ENCODE data around the gene SDCCAG8. TPM values are rescaled to one million over a fixed set of nuclear protein-coding genes. Genes with fewer than 3 reads are reported as not detected.

Gene SDCCAG8
- total and polyA plus RNA-seq, 2 experiments from 2014 or later: 28.3 to 39.3 TPM

GRCh38 chr1:243270097-243270864, 14.4 kb downstream of the SDCCAG8 start:
- Histone ChIP-seq H2AFZ (no peak overlapping the region), H3K4me1 (ENCODE audit: insufficient read depth) (peaks cover 4% of the 10 kb centered on the region), H3K4me3 (no peak overlapping the region), H3K9me3 (ENCODE audit: low read depth) (no peaks in the 10 kb centered on the region), H3K27ac (no peak overlapping the region), H3K4me2 (no peak overlapping the region), H4K20me1 (ENCODE audit: insufficient read depth, poor library complexity, severe bottlenecking) (no peaks in the 10 kb centered on the region), H3K79me2 (peaks cover 16% of the 10 kb centered on the region), H3K36me3 (replicated peaks; ENCODE audit: insufficient read depth, low read depth) (no peaks in the 10 kb centered on the region), H3K27me3 (no peaks in the 10 kb centered on the region), H3K9me2 (replicated peaks; ENCODE audit: insufficient read depth) (no peaks in the 10 kb centered on the region)
- DNase-seq (ENCODE audit: low spot score): no peak
- WGBS (ENCODE audit: low lambda C conversion rate, missing lambda C conversion rate): 85% methylated on average over 6 of the region's 6 CpGs
- no peak for TF ChIP-seq EZH2phosphoT487 (IDR thresholded peaks at IDR 0.05; ENCODE audit: low read depth, severe bottlenecking, unreplicated experiment)
- no peak for TF ChIP-seq CTCF (IDR thresholded peaks at IDR 0.05; ENCODE audit: poor library complexity)
- no peak for TF ChIP-seq EZH2 (IDR thresholded peaks at IDR 0.05; ENCODE audit: borderline replicate concordance)

DNA sequence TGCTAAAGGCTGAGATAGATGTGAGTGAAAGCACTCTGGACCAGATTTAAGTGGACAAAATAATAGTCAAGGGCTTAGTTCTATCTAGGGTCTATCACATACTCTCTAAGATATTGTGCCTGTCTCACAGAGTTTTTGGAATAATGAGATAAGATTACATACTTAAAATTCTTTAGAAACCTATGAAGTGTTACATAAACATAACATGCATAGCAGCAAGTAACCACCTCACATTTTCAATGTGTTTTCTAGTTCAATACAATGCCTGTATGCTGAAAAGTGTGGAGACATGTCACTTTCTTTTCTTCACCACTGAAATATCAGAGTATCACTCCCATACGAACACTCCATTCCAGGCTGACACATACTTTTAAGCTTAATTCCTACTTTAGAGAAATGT, 16.2 kb downstream of the SDCCAG8 start:
- WGBS (ENCODE audit: low lambda C conversion rate, missing lambda C conversion rate): 71% methylated on average over 1 of the region's 1 CpG
- Histone ChIP-seq H3K27me3 (no peaks in the 10 kb centered on the region), H3K4me3 (no peak overlapping the region), H3K79me2 (peaks cover 6% of the 10 kb centered on the region), H3K4me2 (no peak overlapping the region), H3K9me2 (replicated peaks; ENCODE audit: insufficient read depth) (no peaks in the 10 kb centered on the region), H3K36me3 (replicated peaks; ENCODE audit: insufficient read depth, low read depth) (no peaks in the 10 kb centered on the region), H2AFZ (no peak overlapping the region), H3K27ac (no peak overlapping the region), H3K9me3 (ENCODE audit: low read depth) (no peaks in the 10 kb centered on the region), H4K20me1 (ENCODE audit: insufficient read depth, poor library complexity, severe bottlenecking) (no peaks in the 10 kb centered on the region), H3K4me1 (ENCODE audit: insufficient read depth) (peaks cover 4% of the 10 kb centered on the region)
- DNase-seq (ENCODE audit: low spot score): no peak
- no peak for TF ChIP-seq CTCF (IDR thresholded peaks at IDR 0.05; ENCODE audit: poor library complexity)
- no peak for TF ChIP-seq EZH2 (IDR thresholded peaks at IDR 0.05; ENCODE audit: borderline replicate concordance)
- TF ChIP-seq EZH2phosphoT487 (IDR thresholded peaks at IDR 0.05; ENCODE audit: low read depth, severe bottlenecking, unreplicated experiment): no peak

DNA sequence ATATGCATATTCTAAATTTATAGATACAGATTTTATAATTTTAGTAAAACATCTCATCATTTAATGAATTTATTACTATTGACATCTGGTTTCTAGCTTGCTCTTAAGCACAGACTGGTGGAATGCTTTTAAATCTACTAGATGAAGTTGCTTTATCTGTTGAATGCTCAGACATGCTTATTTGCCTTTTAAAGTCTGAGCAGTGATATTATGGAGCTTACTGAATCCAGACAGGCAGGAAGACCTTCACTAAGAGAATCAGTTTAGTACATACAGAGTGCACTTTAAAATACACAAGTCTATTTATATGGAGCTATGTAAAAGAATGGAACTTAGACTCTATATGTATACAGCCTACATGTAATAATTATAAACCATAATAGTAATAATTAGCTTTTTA, 16.6 kb downstream of the SDCCAG8 start:
- no peak for DNase-seq (ENCODE audit: low spot score)
- Histone ChIP-seq H3K4me1 (ENCODE audit: insufficient read depth) (peaks cover 4% of the 10 kb centered on the region), H3K79me2 (peaks cover 6% of the 10 kb centered on the region), H3K4me2 (no peak overlapping the region), H3K27me3 (no peaks in the 10 kb centered on the region), H2AFZ (no peak overlapping the region), H3K36me3 (replicated peaks; ENCODE audit: insufficient read depth, low read depth) (no peaks in the 10 kb centered on the region), H3K9me3 (ENCODE audit: low read depth) (no peaks in the 10 kb centered on the region), H3K9me2 (replicated peaks; ENCODE audit: insufficient read depth) (no peaks in the 10 kb centered on the region), H4K20me1 (ENCODE audit: insufficient read depth, poor library complexity, severe bottlenecking) (no peaks in the 10 kb centered on the region), H3K4me3 (no peak overlapping the region), H3K27ac (no peak overlapping the region)
- TF ChIP-seq EZH2 (IDR thresholded peaks at IDR 0.05; ENCODE audit: borderline replicate concordance) (no peak), CTCF (IDR thresholded peaks at IDR 0.05; ENCODE audit: poor library complexity) (no peak), EZH2phosphoT487 (IDR thresholded peaks at IDR 0.05; ENCODE audit: low read depth, severe bottlenecking, unreplicated experiment) (no peak)
